ENCODE measurements around the gene NYNRIN. TPM values are rescaled to one million over a fixed set of nuclear protein-coding genes. Genes with fewer than 3 reads are reported as not detected.

NYNRIN gene
- total and polyA plus RNA-seq, 10 of the 15 experiments (the other 5 are each of a cell fraction or from before 2014, with no cell fraction given): under 0.01 to 0.15 (median 0.01) TPM; not detected in 5

DNA sequence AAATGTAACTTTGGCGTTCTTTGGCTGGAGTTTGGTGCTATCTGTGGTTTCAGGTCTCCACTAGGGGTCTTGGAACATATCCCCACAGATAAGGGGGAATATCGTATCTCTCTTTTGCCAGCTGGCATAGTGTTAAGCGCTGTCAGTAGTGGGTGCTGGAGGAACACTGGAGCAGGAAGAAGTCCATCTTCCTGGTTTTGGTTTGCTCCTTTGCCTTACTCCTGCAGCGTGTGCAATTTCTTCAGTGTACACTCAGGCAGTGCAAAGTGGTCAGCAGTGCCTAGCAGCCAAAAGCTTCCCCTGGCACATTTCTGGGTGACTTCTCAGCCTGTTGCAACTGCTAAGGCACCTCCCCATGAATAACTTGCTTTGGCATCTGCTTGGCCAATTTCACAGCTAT lies 47.3 kb upstream of the NYNRIN start (continued):
- TF ChIP-seq, protein P1, sequence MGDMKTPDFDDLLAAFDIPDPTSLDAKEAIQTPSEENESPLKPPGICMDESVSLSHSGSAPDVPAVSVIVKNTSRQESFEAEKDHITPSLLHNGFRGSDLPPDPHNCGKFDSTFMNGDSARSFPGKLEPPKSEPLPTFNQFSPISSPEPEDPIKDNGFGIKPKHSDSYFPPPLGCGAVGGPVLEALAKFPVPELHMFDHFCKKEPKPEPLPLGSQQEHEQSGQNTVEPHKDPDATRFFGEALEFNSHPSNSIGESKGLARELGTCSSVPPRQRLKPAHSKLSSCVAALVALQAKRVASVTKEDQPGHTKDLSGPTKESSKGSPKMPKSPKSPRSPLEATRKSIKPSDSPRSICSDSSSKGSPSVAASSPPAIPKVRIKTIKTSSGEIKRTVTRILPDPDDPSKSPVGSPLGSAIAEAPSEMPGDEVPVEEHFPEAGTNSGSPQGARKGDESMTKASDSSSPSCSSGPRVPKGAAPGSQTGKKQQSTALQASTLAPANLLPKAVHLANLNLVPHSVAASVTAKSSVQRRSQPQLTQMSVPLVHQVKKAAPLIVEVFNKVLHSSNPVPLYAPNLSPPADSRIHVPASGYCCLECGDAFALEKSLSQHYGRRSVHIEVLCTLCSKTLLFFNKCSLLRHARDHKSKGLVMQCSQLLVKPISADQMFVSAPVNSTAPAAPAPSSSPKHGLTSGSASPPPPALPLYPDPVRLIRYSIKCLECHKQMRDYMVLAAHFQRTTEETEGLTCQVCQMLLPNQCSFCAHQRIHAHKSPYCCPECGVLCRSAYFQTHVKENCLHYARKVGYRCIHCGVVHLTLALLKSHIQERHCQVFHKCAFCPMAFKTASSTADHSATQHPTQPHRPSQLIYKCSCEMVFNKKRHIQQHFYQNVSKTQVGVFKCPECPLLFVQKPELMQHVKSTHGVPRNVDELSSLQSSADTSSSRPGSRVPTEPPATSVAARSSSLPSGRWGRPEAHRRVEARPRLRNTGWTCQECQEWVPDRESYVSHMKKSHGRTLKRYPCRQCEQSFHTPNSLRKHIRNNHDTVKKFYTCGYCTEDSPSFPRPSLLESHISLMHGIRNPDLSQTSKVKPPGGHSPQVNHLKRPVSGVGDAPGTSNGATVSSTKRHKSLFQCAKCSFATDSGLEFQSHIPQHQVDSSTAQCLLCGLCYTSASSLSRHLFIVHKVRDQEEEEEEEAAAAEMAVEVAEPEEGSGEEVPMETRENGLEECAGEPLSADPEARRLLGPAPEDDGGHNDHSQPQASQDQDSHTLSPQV (IDR thresholded peaks at IDR 0.05): no peak
- TF ChIP-seq IRF4 (IDR thresholded peaks at IDR 0.05; ENCODE audit: low read depth, low read length): no peak
- TF ChIP-seq CBX3 (IDR thresholded peaks at IDR 0.05; ENCODE audit: borderline replicate concordance, low read depth): no peak

DNA sequence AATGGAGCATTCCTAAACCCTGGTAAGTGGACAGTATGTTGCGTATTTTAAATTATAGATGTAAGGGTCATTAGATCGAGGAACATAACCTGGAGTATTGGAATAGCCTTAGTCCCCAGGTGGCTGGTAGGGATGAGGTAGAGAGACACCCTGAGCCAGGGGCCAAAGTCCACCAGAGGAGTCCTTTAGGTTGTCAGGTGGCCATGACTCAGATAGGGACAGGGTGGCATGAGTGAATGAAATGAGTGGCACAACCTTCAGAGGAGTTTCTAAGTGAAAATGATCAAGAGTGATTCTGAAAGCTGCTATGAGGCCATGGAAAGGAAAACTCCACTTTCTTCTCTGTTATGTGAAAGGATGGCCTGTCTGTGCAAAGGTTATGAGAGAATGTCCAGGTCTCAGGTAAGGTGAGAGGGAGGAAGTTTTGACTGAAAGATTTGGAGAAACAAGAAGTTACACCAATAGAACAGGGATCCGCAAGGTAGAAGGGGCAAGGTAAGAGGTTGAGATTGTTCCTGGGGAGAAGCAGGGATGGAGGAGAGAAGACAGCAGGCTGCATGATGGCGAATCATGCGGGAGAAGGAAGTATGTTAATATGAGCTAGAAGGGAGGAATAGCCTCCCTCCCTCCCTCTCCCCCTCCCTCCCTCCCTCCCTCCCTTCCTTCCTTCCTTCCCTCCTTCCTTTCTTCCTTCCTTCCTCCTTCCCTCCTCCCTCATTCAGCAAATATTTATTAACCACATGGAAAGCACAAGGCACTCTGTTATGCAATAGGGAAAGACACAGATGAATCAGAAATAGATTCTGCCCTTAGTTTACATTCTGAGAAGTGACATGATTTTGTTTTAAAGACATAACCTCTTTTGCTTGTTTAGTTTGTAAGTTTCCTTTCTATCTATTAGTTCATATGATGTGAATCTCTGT lies 45.0 kb upstream of the NYNRIN start:
- 52% methylated on average over 5 of the region's 5 CpGs for WGBS (ENCODE audit: insufficient coverage, insufficient replicate concordance, low lambda C conversion rate, missing lambda C conversion rate)
- no TSS peak for BruUV-seq (replicated peaks)
- Histone ChIP-seq H3K9ac (ENCODE audit: control insufficient read depth, insufficient read depth, low read length) (no peak overlapping the region), H3K27ac (ENCODE audit: control insufficient read depth, insufficient read depth) (no peak overlapping the region), H3K4me1 (ENCODE audit: control insufficient read depth, insufficient read depth, low read length) (no peaks in the 10 kb centered on the region), H4K20me1 (ENCODE audit: control insufficient read depth, insufficient read depth) (no peaks in the 10 kb centered on the region), H3K79me2 (ENCODE audit: control insufficient read depth, insufficient read depth, low read length) (no peaks in the 10 kb centered on the region), H3K27me3 (replicated peaks in 1 of 2; ENCODE audit: control insufficient read depth in 2 of 2, insufficient read depth in 2 of 2, low read length in 1 of 2) (peaks cover 1 to 4% of the 10 kb centered on the region in 2 experiments; a peak in 3 of 4 replicates), H3K4me3 (no peak overlapping the region), H3K4me2 (ENCODE audit: control insufficient read depth, insufficient read depth) (no peak overlapping the region), H2AFZ (ENCODE audit: control insufficient read depth, low read depth, low read length) (no peak overlapping the region), H3K36me3 (ENCODE audit: control insufficient read depth in 2 of 2, insufficient read depth in 2 of 2, low read length in 1 of 2) (no peaks in the 10 kb centered on the region), H3K9me3 (replicated peaks; ENCODE audit: control insufficient read depth, insufficient read depth, low read length) (no peaks in the 10 kb centered on the region)
- RAD21 ChIA-PET (ENCODE audit: unreplicated experiment): no interaction called here
- no peak for DNase-seq (ENCODE audit: low read depth, low spot score)
- POLR2A ChIA-PET: no interaction called here
- CTCF ChIA-PET: interaction anchor here (2.5 kb wide), 1 partner anchor 20 kb away, joined by 10 read pairs; no protein-coding TSS in a partner anchor
- ATAC-seq: peak; percentile 71
- in situ Hi-C loops (cut with MboI) (no loop called here), intact Hi-C loops (cut with micrococcal nuclease; ENCODE audit: unreplicated experiment) (no loop called here)
- no peak for FAIRE-seq
- SMC1A ChIA-PET (ENCODE audit: uncharacterized antibody, unreplicated experiment): no interaction called here
- no peak for TF ChIP-seq PAX8 (IDR thresholded peaks at IDR 0.05)
- no peak for TF ChIP-seq POLR2AphosphoS2 (IDR thresholded peaks at IDR 0.05; ENCODE audit: low read depth, low read length)
- TF ChIP-seq, protein P2, sequence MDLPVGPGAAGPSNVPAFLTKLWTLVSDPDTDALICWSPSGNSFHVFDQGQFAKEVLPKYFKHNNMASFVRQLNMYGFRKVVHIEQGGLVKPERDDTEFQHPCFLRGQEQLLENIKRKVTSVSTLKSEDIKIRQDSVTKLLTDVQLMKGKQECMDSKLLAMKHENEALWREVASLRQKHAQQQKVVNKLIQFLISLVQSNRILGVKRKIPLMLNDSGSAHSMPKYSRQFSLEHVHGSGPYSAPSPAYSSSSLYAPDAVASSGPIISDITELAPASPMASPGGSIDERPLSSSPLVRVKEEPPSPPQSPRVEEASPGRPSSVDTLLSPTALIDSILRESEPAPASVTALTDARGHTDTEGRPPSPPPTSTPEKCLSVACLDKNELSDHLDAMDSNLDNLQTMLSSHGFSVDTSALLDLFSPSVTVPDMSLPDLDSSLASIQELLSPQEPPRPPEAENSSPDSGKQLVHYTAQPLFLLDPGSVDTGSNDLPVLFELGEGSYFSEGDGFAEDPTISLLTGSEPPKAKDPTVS (IDR thresholded peaks at IDR 0.05; ENCODE audit: low read depth, low read length): no peak
- no peak for TF ChIP-seq PML (IDR thresholded peaks at IDR 0.05; ENCODE audit: low read length)
- TF ChIP-seq SIN3A (IDR thresholded peaks at IDR 0.05; ENCODE audit: low read depth, low read length): no peak
- TF ChIP-seq ATF7 (IDR thresholded peaks at IDR 0.05; ENCODE audit: low read depth): no peak
- no peak for TF ChIP-seq SMARCA5 (IDR thresholded peaks at IDR 0.05)
- TF ChIP-seq NFXL1 (IDR thresholded peaks at IDR 0.05; ENCODE audit: borderline replicate concordance): no peak
- no peak for TF ChIP-seq CREB1 (IDR thresholded peaks at IDR 0.05; ENCODE audit: low read depth)
- TF ChIP-seq TCF7 (IDR thresholded peaks at IDR 0.05; ENCODE audit: borderline replicate concordance): no peak
- no peak for TF ChIP-seq PAX5 (IDR thresholded peaks at IDR 0.05; ENCODE audit: borderline replicate concordance, low read depth, low read length)
- TF ChIP-seq, protein P3, sequence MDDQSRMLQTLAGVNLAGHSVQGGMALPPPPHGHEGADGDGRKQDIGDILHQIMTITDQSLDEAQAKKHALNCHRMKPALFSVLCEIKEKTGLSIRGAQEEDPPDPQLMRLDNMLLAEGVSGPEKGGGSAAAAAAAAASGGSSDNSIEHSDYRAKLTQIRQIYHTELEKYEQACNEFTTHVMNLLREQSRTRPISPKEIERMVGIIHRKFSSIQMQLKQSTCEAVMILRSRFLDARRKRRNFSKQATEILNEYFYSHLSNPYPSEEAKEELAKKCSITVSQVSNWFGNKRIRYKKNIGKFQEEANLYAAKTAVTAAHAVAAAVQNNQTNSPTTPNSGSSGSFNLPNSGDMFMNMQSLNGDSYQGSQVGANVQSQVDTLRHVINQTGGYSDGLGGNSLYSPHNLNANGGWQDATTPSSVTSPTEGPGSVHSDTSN (IDR thresholded peaks at IDR 0.05; ENCODE audit: insufficient replicate concordance, low read depth, low read length): no peak
- TF ChIP-seq ASH2L (IDR thresholded peaks at IDR 0.05; ENCODE audit: borderline replicate concordance, low read depth): no peak
- TF ChIP-seq NR2C2 (IDR thresholded peaks at IDR 0.05; ENCODE audit: borderline replicate concordance, control insufficient read depth, insufficient read length, low read depth): no peak
